ENCODE results near the gene COX6A1. TPM values are rescaled to one million over a fixed set of nuclear protein-coding genes. Genes with fewer than 3 reads are reported as not detected.

Gene COX6A1
- total and polyA plus RNA-seq, 2 of the 13 experiments (the other 11 are each of a cell fraction or from before 2014, with no cell fraction given) = 542 to 673 TPM

- TF ChIP-seq MLXIP (CRISPR knock-in tag; IDR thresholded peaks at IDR 0.05; ENCODE audit: borderline replicate concordance) (no peak), SRSF1 (optimal IDR thresholded peaks at IDR 0.05; ENCODE audit: low read depth, low read length) (no peak)
Observed at GRCh38 chr12:120467439-120467838, 29.5 kb downstream of the COX6A1 start (continued).

- WGBS (ENCODE audit: low lambda C conversion rate) = under 1% methylated on average over 10 of the region's 23 CpGs
- Histone ChIP-seq H3K27ac (ENCODE audit: extremely low read length, insufficient read depth, low read length) (peak overlapping the region; percentile 78), H3K4me2 (ENCODE audit: low read depth, low read length) (peak overlapping the region; percentile 86), H4K20me1 (ENCODE audit: insufficient read depth, low read length) (peaks cover 30% of the 10 kb centered on the region), H3K9ac (ENCODE audit: insufficient read depth, low read depth, low read length) (peak overlapping the region; percentile 90), H3K4me1 (ENCODE audit: insufficient read depth, low read length) (peaks cover 52% of the 10 kb centered on the region), H3K79me2 (ENCODE audit: insufficient read depth, low read length) (peaks cover 44% of the 10 kb centered on the region), H3K36me3 (replicated peaks in 1 of 2; ENCODE audit: control insufficient read depth in 1 of 2, insufficient read depth in 2 of 2, low read length in 2 of 2) (peaks cover 10 to 34% of the 10 kb centered on the region in 2 experiments), H3K27me3 (ENCODE audit: control insufficient read depth in 1 of 2, insufficient read depth in 2 of 2, low read length in 2 of 2) (no peaks in the 10 kb centered on the region; a peak in 1 of 5 replicates), H3K9me3 (ENCODE audit: low read length) (no peaks in the 10 kb centered on the region), H3K4me3 (replicated peaks in 1 of 3; ENCODE audit: insufficient read depth in 1 of 3, low read depth in 2 of 3, low read length in 3 of 3) (peak overlapping the region; percentile 74 to 85 (median 81)), H2AFZ (ENCODE audit: low read length) (no peak overlapping the region)
- peak; percentile 32 for ATAC-seq
- peak; percentile 44 for DNase-seq (ENCODE audit: low spot score)
- CTCF ChIA-PET (ENCODE audit: low intra/inter-chr PET ratio, low total read pairs) = no interaction called here
- in situ Hi-C loops (cut with HindIII; ENCODE audit: extremely low pct_ligation_motif_present, low pct_unique_long_range_greater_than_20kb) = no loop called here
- intact Hi-C loops (cut with micrococcal nuclease; ENCODE audit: unreplicated experiment) = loop anchor here (2.0 kb wide), 3 partner anchors 22 to 60 kb away; partner anchors contain the start of genes COQ5, DYNLL1, GATC and TRIAP1
- peak; percentile 76 for FAIRE-seq
- POLR2A ChIA-PET = interaction anchor here (0.8 to 3.2 kb wide), 8 partner anchors 10 to 82 kb away, joined by 3 to 16 read pairs (median 6); partner anchors contain the start of genes COQ5 and DYNLL1
- TSS peak; percentile 50 for BruUV-seq (replicated peaks)
- TF ChIP-seq THAP9 (CRISPR knock-in tag; IDR thresholded peaks at IDR 0.05; ENCODE audit: borderline replicate concordance) (0 out of 2 replicates have a peak, but pooled peaks have one; percentile 47), E2F5 (CRISPR knock-in tag; conservative IDR thresholded peaks at IDR 0.05) (0 out of 2 replicates have a peak, but pooled peaks have one; percentile 1), ZNF563 (CRISPR knock-in tag; IDR thresholded peaks at IDR 0.05) (no peak), SAP130 (CRISPR knock-in tag; IDR thresholded peaks at IDR 0.05; ENCODE audit: low read depth) (peak; percentile 60), MAFF (IDR thresholded peaks at IDR 0.05; ENCODE audit: low read depth, low read length) (no peak), XRCC5 (optimal IDR thresholded peaks at IDR 0.05; ENCODE audit: low read length) (peak; percentile 46), ZFX (CRISPR knock-in tag; IDR thresholded peaks at IDR 0.05; ENCODE audit: low read depth) (0 out of 2 replicates have a peak, but pooled peaks have one; percentile 49), PRDM15 (CRISPR knock-in tag; IDR thresholded peaks at IDR 0.05) (peak; percentile 96)
Observed at GRCh38 chr12:120468325-120468820, 30.5 kb downstream of the COX6A1 start.

Data from HepG2 (cell line).